Lung (tissue), 12 donors: ENCODE data around the gene ERICH4. TPM values are rescaled to one million over a fixed set of nuclear protein-coding genes. Genes with fewer than 3 reads are reported as not detected.
A peak's percentile ranks its signal among the peaks of the same experiment; 100 is the strongest.

ENCODE experiments used
- ATAC-seq: fragments of 200-7000 bp; cut with Tn5 transposase; one replicate; pipeline ENCODE4 v1.9.1; 2020; ENCODE audit warnings: moderate number of reproducible peaks; ENCODE audit not compliant: insufficient read depth, low FRiP score
- DNase-seq, 3 donors: peaks; one replicate each; pipeline ENCODE4 v3.0.0-alpha.2; 2013 to 2017
- H3K27ac ChIP-seq, 2 donors: one replicate each; pipeline ENCODE4 v1.5.1; 2013; ENCODE audit warnings: mild to moderate bottlenecking in 2 of 2, moderate library complexity in 2 of 2, control low read depth in 1 of 2, inconsistent platforms in 1 of 2, low read depth in 1 of 2, low read length in 1 of 2
- H3K27me3 ChIP-seq, 3 donors: one replicate each; pipeline ENCODE4 v1.5.1; 2013; ENCODE audit warnings: low read length in 2 of 3; ENCODE audit not compliant: control insufficient read depth in 3 of 3, insufficient read depth in 3 of 3
- H3K36me3 ChIP-seq, 4 donors: one replicate each; pipeline ENCODE4 v1.5.1; 2013; ENCODE audit warnings: low read length in 4 of 4, mild to moderate bottlenecking in 1 of 4, moderate library complexity in 1 of 4; ENCODE audit not compliant: control insufficient read depth in 4 of 4, insufficient read depth in 4 of 4
- H3K4me1 ChIP-seq, 5 donors: one replicate each; pipeline ENCODE4 v1.5.1; 2013; ENCODE audit warnings: low read length in 5 of 5, mild to moderate bottlenecking in 2 of 5, moderate library complexity in 1 of 5; ENCODE audit not compliant: control insufficient read depth in 5 of 5, insufficient read depth in 5 of 5
- H3K4me3 ChIP-seq: one replicate; pipeline ENCODE4 v1.5.1; 2013; ENCODE audit warnings: mild to moderate bottlenecking, control low read depth, moderate library complexity
- H3K9ac ChIP-seq, 2 donors: one replicate each; pipeline ENCODE4 v1.5.1; 2013; ENCODE audit warnings: low read length in 2 of 2, control low read depth in 1 of 2; ENCODE audit not compliant: insufficient read depth in 1 of 2
- H3K9me3 ChIP-seq, 4 donors: one replicate each; pipeline ENCODE4 v1.5.1; 2013; ENCODE audit warnings: low read length in 3 of 4, mild to moderate bottlenecking in 1 of 4, moderate library complexity in 1 of 4; ENCODE audit not compliant: control insufficient read depth in 4 of 4, insufficient read depth in 3 of 4
- CTCF ChIP-seq: IDR thresholded peaks from 2 replicates; pipeline ENCODE4 v1.5.1; 2012; ENCODE audit warnings: mild to moderate bottlenecking; ENCODE audit errors: control extremely low read depth, extremely low read depth
- WGBS, 2 donors: extraction: QIAGEN DNeasy Blood & Tissue Kit; methylation state at CpG; one replicate each; pipeline ENCODE4 v1.1.7; 2013; 5-methylcytosine and 5-hydroxymethylcytosine counted together
- polyA plus RNA-seq, 2 donors: library from polyadenylated mRNA; stranded (reverse); fragments of 200-250 nt; gene quantifications; one replicate each; pipeline ENCODE4 v1.2.1, GENCODE V29; 2013
- total RNA-seq, 2 donors: library from RNA; depleted of rRNA in 1 of 2; stranded (reverse); fragments of >200 nt in 1 of 2; gene quantifications; one replicate each; pipeline ENCODE4 v1.2.1, GENCODE V29; 2014 to 2021
- donor health status: control.
- donor health status: control.
- donor health status: Bipolar disorder and iron deficiency.
- donor health status: healthy.
- donor health status: DM: yes; HTN: yes; CAD: no.

The ERICH4 gene
- total and polyA plus RNA-seq, 4 donors, result 0.16 TPM; not detected in 3

DNA sequence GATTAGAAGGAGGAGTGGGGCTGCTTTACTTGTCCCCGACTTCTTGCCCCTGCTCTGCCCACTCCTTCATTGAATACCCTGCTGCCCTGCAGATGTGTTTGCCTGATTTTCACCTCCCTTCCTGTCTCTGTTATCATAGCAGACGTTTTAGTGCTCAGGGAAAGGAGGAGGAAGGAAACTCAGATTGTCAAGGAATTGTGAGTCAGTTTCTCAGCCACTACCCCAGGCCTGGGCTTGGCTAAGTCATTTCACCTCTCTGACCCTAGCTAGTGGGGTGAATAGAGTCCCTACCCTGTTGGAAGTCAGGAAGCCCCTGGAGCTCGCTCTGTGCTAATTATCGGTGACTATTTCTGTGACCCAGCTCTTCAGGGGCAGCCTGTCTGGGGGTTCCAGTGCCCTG, 41.5 kb upstream of the ERICH4 start:
- Histone ChIP-seq H3K9ac (no peak overlapping the region), H3K4me3 (no peak overlapping the region), H3K27me3 (no peaks in the 10 kb centered on the region), H3K4me1 (peaks cover 0 to 24% (median 10%) of the 10 kb centered on the region in 5 donors), H3K9me3 (no peaks in the 10 kb centered on the region), H3K36me3 (peaks cover 0 to 6% (median under 1%) of the 10 kb centered on the region in 4 donors), H3K27ac (peak overlapping the region in 1 of 2 donors; percentile 38)
- TF ChIP-seq CTCF, result no peak
- no peak for ATAC-seq
- DNase-seq, result no peak
- WGBS, 2 donors, result 55 to 63% methylated on average over 4 of the region's 4 CpGs

DNA sequence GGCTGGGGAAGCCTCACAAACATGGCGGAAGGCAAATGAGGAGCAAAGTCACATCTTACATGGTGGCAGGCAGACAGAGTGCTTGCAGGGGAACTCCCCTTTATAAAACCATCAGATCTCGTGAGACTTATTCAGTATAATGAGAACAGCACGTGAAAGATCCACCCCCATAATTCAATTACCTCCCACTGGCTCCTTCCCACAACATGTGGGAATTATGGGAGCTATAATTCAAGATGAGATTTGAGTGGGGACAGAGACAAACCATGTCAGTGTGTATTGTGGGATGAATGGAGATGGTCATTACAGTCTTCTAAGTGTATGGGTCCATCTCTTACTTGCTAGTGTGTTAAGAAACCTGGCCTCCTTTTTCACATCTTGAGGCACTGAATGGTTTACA, 40.9 kb upstream of the ERICH4 start:
- no peak overlapping the region for H3K27ac ChIP-seq

DNA sequence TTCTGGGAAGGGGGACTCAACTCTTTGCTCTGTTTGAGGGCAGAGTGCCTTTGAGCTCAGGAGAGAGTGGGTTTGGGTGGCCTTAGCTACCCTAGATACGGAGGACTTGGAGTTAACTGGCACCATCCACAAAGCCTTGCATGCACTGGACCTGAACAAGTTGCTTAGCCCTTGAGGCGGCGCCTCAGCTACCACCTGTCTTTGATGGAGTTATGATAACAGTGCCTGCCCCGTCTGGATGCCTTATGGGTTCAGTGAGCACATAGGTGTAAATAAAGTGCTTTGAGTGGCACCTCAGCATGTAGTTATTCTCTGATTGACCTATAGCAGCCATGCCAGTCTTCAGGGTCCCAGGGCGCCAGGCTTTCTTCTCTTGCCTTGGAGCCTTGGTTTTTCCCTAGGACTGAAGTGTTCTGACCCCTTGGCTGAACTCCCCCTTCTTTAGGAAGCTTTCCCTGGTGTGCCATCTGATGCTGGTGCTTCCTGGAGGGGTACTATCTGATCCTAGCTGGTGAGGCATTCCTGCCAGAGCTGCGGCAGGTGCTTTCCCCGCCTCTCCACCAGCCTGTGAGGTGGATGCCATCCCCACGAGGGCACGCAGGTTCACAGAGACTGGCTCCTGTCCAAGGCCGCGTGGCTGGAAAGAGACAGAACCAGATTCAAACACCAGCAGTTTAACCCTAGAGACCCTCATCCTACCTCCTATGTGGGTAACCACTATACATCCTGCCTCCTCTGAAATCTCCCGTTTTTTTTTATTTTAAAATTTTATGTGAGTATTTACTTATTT, 39.6 kb upstream of the ERICH4 start:
- Histone ChIP-seq H3K36me3 (peaks cover 0 to 1% (median 0%) of the 10 kb centered on the region in 4 donors), H3K4me1 (peaks cover 0 to 26% (median 8%) of the 10 kb centered on the region in 5 donors), H3K9me3 (no peaks in the 10 kb centered on the region), H3K9ac (no peak overlapping the region), H3K27me3 (no peaks in the 10 kb centered on the region), H3K27ac (peak overlapping the region in 1 of 2 donors; percentile 7), H3K4me3 (no peak overlapping the region)
- WGBS, 2 donors, result 65 to 69% methylated on average over 12 of the region's 12 CpGs
- no peak for ATAC-seq
- TF ChIP-seq CTCF, result no peak
- DNase-seq, result no peak

More for the DNA sequence above, 40.9 kb upstream of the ERICH4 start:
- Histone ChIP-seq H3K9me3 (no peaks in the 10 kb centered on the region), H3K27me3 (no peaks in the 10 kb centered on the region), H3K36me3 (peaks cover 0 to 6% (median under 1%) of the 10 kb centered on the region in 4 donors), H3K4me1 (peaks cover 0 to 24% (median 10%) of the 10 kb centered on the region in 5 donors), H3K9ac (no peak overlapping the region), H3K4me3 (no peak overlapping the region)
- no peak for TF ChIP-seq CTCF
- DNase-seq, result no peak
- ATAC-seq, result no peak
- 78 to 90% methylated on average over 3 of the region's 3 CpGs for WGBS, 2 donors
